Astrocyte (in vitro differentiated cells and primary cell): ENCODE measurements around the gene COX7B. TPM values are rescaled to one million over a fixed set of nuclear protein-coding genes. Genes with fewer than 3 reads are reported as not detected.
"Not testable (repeated sequence)": the region's sequence is repeated elsewhere in the genome, so short reads cannot be mapped to it uniquely, and the experiment has no call there.

Experiments
- DNase-seq: peaks from one replicate; pipeline ENCODE4 v3.0.0-alpha.2; 2010; ENCODE audit warnings: low read depth
- FAIRE-seq: peaks from 2 replicates; lab custom pipeline; 2011; peaks lifted over from hg19 to GRCh38; lab: Jason Lieb, UNC
- H2AFZ ChIP-seq: 2 replicates; pipeline ENCODE4 v1.6.0; 2012; ENCODE audit warnings: low read depth, low read length, inconsistent platforms
- H3K27ac ChIP-seq: 2 replicates; pipeline ENCODE4 v1.5.1; 2011; ENCODE audit warnings: low read depth, low read length, inconsistent platforms
- H3K27me3 ChIP-seq: 2 replicates; pipeline ENCODE4 v1.6.0; 2011; ENCODE audit warnings: low read length, inconsistent platforms; ENCODE audit not compliant: insufficient read depth
- H3K36me3 ChIP-seq: 2 replicates; pipeline ENCODE4 v1.5.1; 2011; ENCODE audit warnings: low read length, inconsistent platforms; ENCODE audit not compliant: insufficient read depth
- H3K4me1 ChIP-seq: 2 replicates; pipeline ENCODE4 v1.5.1; 2011; ENCODE audit warnings: low read length, inconsistent platforms; ENCODE audit not compliant: insufficient read depth
- H3K4me2 ChIP-seq: 2 replicates; pipeline ENCODE4 v1.6.0; 2012; ENCODE audit warnings: low read length, inconsistent platforms
- H3K4me3 ChIP-seq: 2 replicates; pipeline ENCODE4 v1.5.1; 2011; ENCODE audit warnings: low read depth, mild to moderate bottlenecking, low read length, inconsistent platforms; ENCODE audit not compliant: insufficient read depth
- H3K79me2 ChIP-seq: 2 replicates; pipeline ENCODE4 v1.6.0; 2012; ENCODE audit warnings: mild to moderate bottlenecking, low read length, inconsistent platforms; ENCODE audit not compliant: insufficient read depth
- H3K9ac ChIP-seq: 2 replicates; pipeline ENCODE4 v1.6.0; 2012; ENCODE audit warnings: mild to moderate bottlenecking, low read length, inconsistent platforms
- H3K9me3 ChIP-seq: 2 replicates; pipeline ENCODE4 v1.5.1; 2012; ENCODE audit warnings: low read depth, mild to moderate bottlenecking, low read length, inconsistent platforms; ENCODE audit not compliant: insufficient read depth
- H4K20me1 ChIP-seq: 2 replicates; pipeline ENCODE4 v1.6.0; 2012; ENCODE audit warnings: low read length, inconsistent platforms; ENCODE audit not compliant: insufficient read depth
- H3K27ac Mint-ChIP-seq: one replicate; pipeline ENCODE4 v1.8.0; 2021; ENCODE audit warnings: mild to moderate bottlenecking, mixed read lengths; ENCODE audit not compliant: unreplicated experiment
- H3K27me3 Mint-ChIP-seq: one replicate; pipeline ENCODE4 v1.8.0; 2021; ENCODE audit warnings: low read depth, mixed read lengths; ENCODE audit not compliant: unreplicated experiment
- H3K36me3 Mint-ChIP-seq: one replicate; pipeline ENCODE4 v1.8.0; 2021; ENCODE audit warnings: low read depth, mixed read lengths; ENCODE audit not compliant: unreplicated experiment
- H3K4me1 Mint-ChIP-seq: one replicate; pipeline ENCODE4 v1.8.0; 2021; ENCODE audit warnings: low read depth, mixed read lengths; ENCODE audit not compliant: unreplicated experiment
- H3K4me3 Mint-ChIP-seq: one replicate; pipeline ENCODE4 v1.8.0; 2021; ENCODE audit warnings: mild to moderate bottlenecking, moderate library complexity, mixed read lengths; ENCODE audit not compliant: unreplicated experiment
- H3K9me3 Mint-ChIP-seq: one replicate; pipeline ENCODE4 v1.8.0; 2021; ENCODE audit warnings: mild to moderate bottlenecking, mixed read lengths; ENCODE audit not compliant: unreplicated experiment
- EZH2 ChIP-seq: IDR thresholded peaks from 2 replicates; pipeline ENCODE4 v1.6.1; 2012; ENCODE audit warnings: mild to moderate bottlenecking, low read length, inconsistent platforms; ENCODE audit not compliant: insufficient read depth
- total RNA-seq: library from RNA; stranded (reverse); gene quantifications from 2 replicates; pipeline ENCODE4 v1.2.1, GENCODE V29; 2021
- TF ChIP-seq, protein P1 (sequence below): IDR thresholded peaks from 2 replicates; pipeline ENCODE4 v1.5.1; 2011; ENCODE audit warnings: low read depth, mild to moderate bottlenecking, inconsistent platforms, low read length, moderate library complexity; ENCODE audit not compliant: insufficient read depth

Gene COX7B
- total RNA-seq, 1 donor from 2014 or later, result 246 TPM

DNA sequence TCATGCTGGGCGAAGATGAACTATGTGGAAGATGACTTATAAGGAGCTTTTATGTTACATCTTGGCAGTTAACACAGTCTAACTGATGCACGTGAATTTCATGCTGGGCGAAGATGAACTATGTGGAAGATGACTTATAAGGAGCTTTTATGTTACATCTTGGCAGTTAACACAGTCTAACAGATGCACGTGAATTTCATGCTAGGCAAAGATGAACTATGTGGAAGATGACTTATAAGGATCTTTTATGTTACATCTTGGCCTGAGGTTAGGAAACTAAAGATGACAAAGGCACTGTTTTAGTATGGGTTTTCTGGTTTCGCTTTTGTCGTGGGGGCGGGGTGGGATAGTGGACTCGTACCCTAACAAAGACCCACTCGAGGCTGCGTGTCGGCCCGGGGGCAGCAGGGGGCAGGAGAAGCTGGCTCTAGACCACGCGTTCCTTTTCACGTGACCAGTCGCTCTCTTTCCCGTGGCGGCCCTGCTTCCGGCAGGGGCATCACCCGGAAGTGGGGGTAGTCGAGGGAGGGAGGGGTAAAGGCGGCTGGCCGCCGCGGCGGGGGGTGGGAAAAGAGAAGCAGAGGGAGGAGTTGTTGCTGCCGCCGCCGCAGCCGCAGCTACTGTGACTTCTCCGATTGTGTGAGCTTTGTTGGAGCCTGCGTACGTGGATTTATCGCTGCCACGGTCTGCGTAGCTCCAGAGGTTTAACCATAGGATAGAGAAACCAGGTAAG lies 11.0 kb downstream of the COX7B start, which contains the start of gene ATP7A:
ATP7A (plus strand) TSS at position 586 of the 733 bp plus-strand sequence. CDS start 60,949 bp downstream, outside the sequence.
- Mint-ChIP-seq H3K4me1 (no peaks in the 10 kb centered on the region), H3K27me3 (no peaks in the 10 kb centered on the region), H3K27ac (peak within 1 kb of the TSS; percentile 83), H3K4me3 (peak within 1 kb of the TSS; percentile 90), H3K9me3 (no peaks in the 10 kb centered on the region), H3K36me3 (no peaks in the 10 kb centered on the region)
- Histone ChIP-seq H3K27ac (peak within 1 kb of the TSS; percentile 73), H3K9me3 (no peaks in the 10 kb centered on the region), H3K36me3 (no peaks in the 10 kb centered on the region), H3K4me1 (no peaks in the 10 kb centered on the region), H3K27me3 (no peaks in the 10 kb centered on the region), H2AFZ (peak within 1 kb of the TSS; percentile 91), H4K20me1 (no peaks in the 10 kb centered on the region), H3K4me3 (peak within 1 kb of the TSS; percentile 84), H3K79me2 (peaks cover 15% of the 10 kb centered on the region), H3K9ac (peak within 1 kb of the TSS; percentile 93), H3K4me2 (peak within 1 kb of the TSS; percentile 96)
- TF ChIP-seq, protein P1, sequence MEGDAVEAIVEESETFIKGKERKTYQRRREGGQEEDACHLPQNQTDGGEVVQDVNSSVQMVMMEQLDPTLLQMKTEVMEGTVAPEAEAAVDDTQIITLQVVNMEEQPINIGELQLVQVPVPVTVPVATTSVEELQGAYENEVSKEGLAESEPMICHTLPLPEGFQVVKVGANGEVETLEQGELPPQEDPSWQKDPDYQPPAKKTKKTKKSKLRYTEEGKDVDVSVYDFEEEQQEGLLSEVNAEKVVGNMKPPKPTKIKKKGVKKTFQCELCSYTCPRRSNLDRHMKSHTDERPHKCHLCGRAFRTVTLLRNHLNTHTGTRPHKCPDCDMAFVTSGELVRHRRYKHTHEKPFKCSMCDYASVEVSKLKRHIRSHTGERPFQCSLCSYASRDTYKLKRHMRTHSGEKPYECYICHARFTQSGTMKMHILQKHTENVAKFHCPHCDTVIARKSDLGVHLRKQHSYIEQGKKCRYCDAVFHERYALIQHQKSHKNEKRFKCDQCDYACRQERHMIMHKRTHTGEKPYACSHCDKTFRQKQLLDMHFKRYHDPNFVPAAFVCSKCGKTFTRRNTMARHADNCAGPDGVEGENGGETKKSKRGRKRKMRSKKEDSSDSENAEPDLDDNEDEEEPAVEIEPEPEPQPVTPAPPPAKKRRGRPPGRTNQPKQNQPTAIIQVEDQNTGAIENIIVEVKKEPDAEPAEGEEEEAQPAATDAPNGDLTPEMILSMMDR, result peak; percentile 19
- TF ChIP-seq EZH2, result no peak
- FAIRE-seq, result peak; percentile 78
- DNase-seq, result peak; percentile 75

DNA sequence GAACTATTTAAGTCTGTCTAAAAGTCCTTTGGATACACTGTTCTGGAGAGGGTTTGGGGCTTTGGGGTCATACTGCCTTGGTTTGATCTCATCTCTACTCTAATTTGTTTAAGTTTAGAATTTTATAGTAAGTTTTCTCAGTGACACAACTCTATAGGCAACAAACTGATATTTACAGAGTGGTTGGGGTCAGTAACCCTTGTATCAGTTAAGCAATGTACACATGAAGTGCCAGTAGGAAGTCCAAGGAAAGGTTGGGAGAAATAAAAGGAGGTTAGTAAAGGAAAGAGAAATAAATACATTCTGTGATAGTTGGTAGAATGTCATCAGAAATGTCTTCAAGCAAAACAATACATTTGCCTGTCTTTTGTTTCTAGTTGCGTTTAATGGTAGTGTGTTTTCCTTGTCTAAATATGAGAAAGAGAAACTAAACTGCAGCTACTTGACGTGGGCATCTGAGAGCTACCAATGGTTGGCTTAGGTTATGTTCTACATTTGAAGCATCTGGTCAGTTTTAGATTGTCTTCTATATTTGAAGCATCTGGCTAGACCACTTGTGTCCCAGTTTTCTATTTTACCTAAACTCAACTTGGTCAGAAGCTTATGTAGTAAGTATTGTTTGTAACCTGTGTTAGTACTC lies 18.1 kb downstream of the COX7B start:
- H3K9me3 ChIP-seq, result no peaks in the 10 kb centered on the region
- no peak overlapping the region for H3K4me3 ChIP-seq
- no peaks in the 10 kb centered on the region for H3K36me3 ChIP-seq
- H3K4me1 Mint-ChIP-seq, result no peaks in the 10 kb centered on the region
- H3K27me3 ChIP-seq, result no peaks in the 10 kb centered on the region
- H3K9ac ChIP-seq, result no peak overlapping the region
- H4K20me1 ChIP-seq, result no peaks in the 10 kb centered on the region
- no peaks in the 10 kb centered on the region for H3K9me3 Mint-ChIP-seq
- DNase-seq (no peak), FAIRE-seq (no peak)
- H3K36me3 Mint-ChIP-seq, result no peaks in the 10 kb centered on the region
- H3K27ac Mint-ChIP-seq, result no peak overlapping the region
- H3K4me2 ChIP-seq, result no peak overlapping the region
- H3K79me2 ChIP-seq, result peaks cover 13% of the 10 kb centered on the region
- no peak overlapping the region for H2AFZ ChIP-seq
- no peak for TF ChIP-seq EZH2
- TF ChIP-seq, protein P1, result no peak
- H3K27ac ChIP-seq, result no peak overlapping the region
- H3K4me1 ChIP-seq, result no peaks in the 10 kb centered on the region
- no peaks in the 10 kb centered on the region for H3K27me3 Mint-ChIP-seq
- no peak overlapping the region for H3K4me3 Mint-ChIP-seq

DNA sequence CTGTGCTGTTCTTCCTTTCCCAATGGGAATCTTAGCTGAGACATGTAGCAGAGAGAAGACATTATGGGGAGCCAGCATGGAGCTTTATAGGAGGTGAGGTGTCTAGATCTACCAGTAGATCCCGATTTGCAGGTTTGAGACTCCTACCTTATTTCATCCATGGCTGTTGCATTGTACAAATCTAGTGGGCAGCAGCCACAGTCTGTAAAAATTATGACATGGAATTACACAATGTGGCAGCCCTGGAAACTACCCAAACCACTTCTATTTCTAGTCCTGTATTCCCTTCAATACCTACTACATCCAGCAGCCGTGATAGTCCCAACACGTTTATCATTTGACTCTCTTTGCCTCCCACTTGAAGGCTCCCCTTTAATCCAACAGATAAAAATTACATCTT lies 19.3 kb downstream of the COX7B start:
- FAIRE-seq (peak; percentile 17), DNase-seq (peak; percentile 31)
- H3K27me3 ChIP-seq, result no peaks in the 10 kb centered on the region
- H4K20me1 ChIP-seq, result no peaks in the 10 kb centered on the region
- no peak overlapping the region for H2AFZ ChIP-seq
- H3K9me3 Mint-ChIP-seq, result no peaks in the 10 kb centered on the region
- no peak overlapping the region for H3K9ac ChIP-seq
- no peaks in the 10 kb centered on the region for H3K27me3 Mint-ChIP-seq
- no peak overlapping the region for H3K4me2 ChIP-seq
- H3K4me1 ChIP-seq, result no peaks in the 10 kb centered on the region
- H3K4me1 Mint-ChIP-seq, result no peaks in the 10 kb centered on the region
- no peak overlapping the region for H3K27ac Mint-ChIP-seq
- no peaks in the 10 kb centered on the region for H3K9me3 ChIP-seq
- H3K4me3 Mint-ChIP-seq, result no peak overlapping the region
- no peak overlapping the region for H3K27ac ChIP-seq
- H3K36me3 Mint-ChIP-seq, result no peaks in the 10 kb centered on the region
- no peaks in the 10 kb centered on the region for H3K36me3 ChIP-seq
- H3K4me3 ChIP-seq, result no peak overlapping the region
- H3K79me2 ChIP-seq, result peaks cover 6% of the 10 kb centered on the region
- TF ChIP-seq, protein P1, result no peak
- TF ChIP-seq EZH2, result no peak

DNA sequence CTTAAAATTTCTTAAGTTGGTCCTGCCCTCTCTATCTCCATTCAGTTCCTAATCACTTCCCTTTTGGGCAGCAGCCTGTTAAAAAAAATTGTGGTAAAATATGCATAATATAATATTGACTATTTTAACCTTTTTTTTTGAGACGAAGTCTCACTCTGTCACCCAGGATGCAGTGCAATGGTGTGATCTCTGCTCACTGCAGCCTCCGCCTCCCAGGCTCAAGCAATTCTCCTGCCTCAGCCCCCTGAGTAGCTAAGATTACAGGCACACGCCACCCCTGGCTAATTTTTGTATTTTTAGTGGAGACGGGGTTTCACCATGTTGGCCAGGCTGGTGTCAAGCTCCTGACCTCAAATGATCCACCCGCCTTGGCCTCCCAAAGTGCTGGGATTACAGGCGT lies 20.1 kb downstream of the COX7B start:
- not testable (repeated sequence) for DNase-seq, H4K20me1 ChIP-seq, H3K27ac ChIP-seq, H3K27ac Mint-ChIP-seq, H3K36me3 Mint-ChIP-seq, H3K9me3 Mint-ChIP-seq, H2AFZ ChIP-seq, H3K4me3 ChIP-seq, H3K79me2 ChIP-seq, H3K9me3 ChIP-seq, H3K27me3 Mint-ChIP-seq, H3K4me1 ChIP-seq, H3K4me1 Mint-ChIP-seq, H3K4me2 ChIP-seq, H3K36me3 ChIP-seq, H3K27me3 ChIP-seq, FAIRE-seq, H3K4me3 Mint-ChIP-seq, H3K9ac ChIP-seq
